ENCODE results near the gene TBCC. TPM values are rescaled to one million over a fixed set of nuclear protein-coding genes. Genes with fewer than 3 reads are reported as not detected.

TBCC gene
- total and polyA plus RNA-seq, 2 of the 8 experiments (the other 6 are each of a cell fraction or from before 2014, with no cell fraction given) = 22.7 to 25.5 TPM

DNA sequence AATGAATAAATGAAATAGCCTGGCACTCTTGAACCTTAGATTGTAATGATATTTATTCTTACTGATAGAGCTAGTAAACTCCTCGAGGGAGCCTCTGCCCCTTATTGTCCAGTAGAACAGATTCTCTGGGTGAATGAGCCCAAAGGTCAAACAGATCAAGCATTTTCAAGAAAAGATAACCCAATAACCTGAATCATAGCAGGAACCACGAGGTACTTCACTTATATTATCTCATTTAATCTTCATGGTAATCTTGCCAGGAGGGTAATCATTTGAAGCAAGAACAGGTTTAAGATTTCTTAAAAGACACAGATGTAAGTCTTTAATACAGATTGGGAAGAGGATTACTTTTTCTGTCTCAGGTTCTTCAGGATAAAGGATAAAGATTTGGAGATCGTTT lies 17.0 kb upstream of the TBCC start:
- Histone ChIP-seq H4K91ac (replicated peaks; ENCODE audit: insufficient read length, low read length) (no peak overlapping the region), H2BK20ac (ENCODE audit: low read length) (no peak overlapping the region), H3K9me3 (ENCODE audit: insufficient read depth in 2 of 2, low read depth in 1 of 2, low read length in 1 of 2) (no peaks in the 10 kb centered on the region), H3K79me2 (ENCODE audit: control insufficient read depth in 1 of 2, insufficient read depth in 2 of 2, low read length in 2 of 2) (peaks cover 0 to 2% of the 10 kb centered on the region in 2 experiments; a peak in 1 of 4 replicates), H2BK15ac (ENCODE audit: low read length) (no peak overlapping the region), H3K23ac (ENCODE audit: insufficient read length) (no peak overlapping the region), H2BK12ac (ENCODE audit: low read depth, low read length) (no peak overlapping the region), H3K4ac (replicated peaks; ENCODE audit: insufficient read length, low read depth, low read length) (no peak overlapping the region), H3K4me2 (ENCODE audit: insufficient read depth in 1 of 2, low read depth in 2 of 2, low read length in 2 of 2) (no peak overlapping the region), H3K4me3 (ENCODE audit: extremely low read depth in 1 of 4, insufficient read depth in 2 of 4, low read depth in 3 of 4, low read length in 4 of 4) (no peak overlapping the region), H2BK5ac (ENCODE audit: low read depth, low read length) (no peak overlapping the region), H3K14ac (ENCODE audit: insufficient read length) (no peak overlapping the region), H2AK5ac (ENCODE audit: low read depth, low read length) (no peak overlapping the region), H3K27ac (ENCODE audit: low read depth, low read length) (no peak overlapping the region), H2BK120ac (replicated peaks; ENCODE audit: low read depth, low read length) (no peak overlapping the region), H2AFZ (ENCODE audit: low read length) (no peak overlapping the region), H3K23me2 (ENCODE audit: low read depth, low read length) (no peaks in the 10 kb centered on the region), H4K5ac (ENCODE audit: insufficient read length, low read depth, low read length) (no peak overlapping the region), H3K18ac (ENCODE audit: extremely low read depth, low read length) (no peak overlapping the region), H3K79me1 (ENCODE audit: low read depth, low read length) (no peaks in the 10 kb centered on the region), H3K9ac (replicated peaks in 1 of 4; ENCODE audit: extremely low read depth in 1 of 4, low read depth in 3 of 4, low read length in 3 of 4) (no peak overlapping the region; a peak in 1 of 7 replicates), H3K27me3 (replicated peaks in 1 of 4; ENCODE audit: control insufficient read depth in 3 of 4, extremely low read depth in 1 of 4, insufficient read depth in 3 of 4, low read length in 3 of 4) (no peaks in the 10 kb centered on the region), H3K36me3 (ENCODE audit: control insufficient read depth in 2 of 4, insufficient read depth in 4 of 4, low read length in 3 of 4) (no peaks in the 10 kb centered on the region; a peak in 1 of 8 replicates), H3K56ac (replicated peaks; ENCODE audit: insufficient read length, low read depth, low read length) (no peak overlapping the region), H4K20me1 (replicated peaks in 1 of 2; ENCODE audit: control insufficient read depth in 1 of 2, insufficient read depth in 2 of 2, low read length in 2 of 2) (no peaks in the 10 kb centered on the region), H4K8ac (ENCODE audit: extremely low read depth, insufficient read depth, low read length) (no peak overlapping the region), H3K4me1 (replicated peaks in 1 of 4; ENCODE audit: control insufficient read depth in 3 of 4, insufficient read depth in 4 of 4, low read length in 3 of 4) (peaks cover 1 to 10% (median 7%) of the 10 kb centered on the region in 4 experiments; a peak in 6 of 7 replicates)
- FAIRE-seq (no peak), DNase-seq (ENCODE audit: low read depth in 1 of 2, low spot score in 2 of 2) (no peak)
- CTCF ChIA-PET (ENCODE audit: partially characterized antibody) = interaction anchor here (0.7 to 0.9 kb wide), 2 partner anchors 37 to 101 kb away, joined by 3 to 6 read pairs; no protein-coding TSS in a partner anchor
- WGBS, 2 experiments (ENCODE audit: extremely low coverage in 1 of 2, insufficient coverage in 1 of 2, insufficient read length in 1 of 2, insufficient replicate concordance in 2 of 2, low coverage in 1 of 2, low lambda C conversion rate in 2 of 2, missing lambda C conversion rate in 1 of 2) = 87% methylated on average over 3 of the region's 3 CpGs; no CpG with 5 or more reads in 1 of the 2 experiments
- POLR2A ChIA-PET (ENCODE audit: partially characterized antibody) = interaction anchor here (0.6 to 16.3 kb wide), 6 partner anchors 8 to 197 kb away, joined by 3 to 268 read pairs (median 6); partner anchors contain the start of genes BICRAL and TBCC
- TF ChIP-seq EP300 (IDR thresholded peaks at IDR 0.05; ENCODE audit: borderline replicate concordance in 1 of 2, low read depth in 2 of 2, low read length in 2 of 2) = no peak
- no peak for TF ChIP-seq NRF1 (IDR thresholded peaks at IDR 0.05; ENCODE audit: low read depth, low read length)
- no peak for TF ChIP-seq TEAD4 (IDR thresholded peaks at IDR 0.05; ENCODE audit: low read depth, low read length)
- TF ChIP-seq GABPA (IDR thresholded peaks at IDR 0.05; ENCODE audit: borderline replicate concordance, insufficient read depth, low read length) = no peak
- TF ChIP-seq, protein P1, sequence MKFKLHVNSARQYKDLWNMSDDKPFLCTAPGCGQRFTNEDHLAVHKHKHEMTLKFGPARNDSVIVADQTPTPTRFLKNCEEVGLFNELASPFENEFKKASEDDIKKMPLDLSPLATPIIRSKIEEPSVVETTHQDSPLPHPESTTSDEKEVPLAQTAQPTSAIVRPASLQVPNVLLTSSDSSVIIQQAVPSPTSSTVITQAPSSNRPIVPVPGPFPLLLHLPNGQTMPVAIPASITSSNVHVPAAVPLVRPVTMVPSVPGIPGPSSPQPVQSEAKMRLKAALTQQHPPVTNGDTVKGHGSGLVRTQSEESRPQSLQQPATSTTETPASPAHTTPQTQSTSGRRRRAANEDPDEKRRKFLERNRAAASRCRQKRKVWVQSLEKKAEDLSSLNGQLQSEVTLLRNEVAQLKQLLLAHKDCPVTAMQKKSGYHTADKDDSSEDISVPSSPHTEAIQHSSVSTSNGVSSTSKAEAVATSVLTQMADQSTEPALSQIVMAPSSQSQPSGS (IDR thresholded peaks at IDR 0.05; ENCODE audit: low read length) = no peak
- TF ChIP-seq KDM4A (IDR thresholded peaks at IDR 0.05; ENCODE audit: low read depth, low read length, severe bottlenecking) = no peak
- TF ChIP-seq KDM1A (IDR thresholded peaks at IDR 0.05; ENCODE audit: borderline replicate concordance, low read length) = no peak
- TF ChIP-seq CHD1 (IDR thresholded peaks at IDR 0.05; ENCODE audit: low read depth, low read length) = no peak
- TF ChIP-seq YY1 (IDR thresholded peaks at IDR 0.05; ENCODE audit: low read depth, low read length) = no peak
- no peak for TF ChIP-seq TAF1 (IDR thresholded peaks at IDR 0.05; ENCODE audit: low read depth, low read length)
- no peak for TF ChIP-seq SP1 (IDR thresholded peaks at IDR 0.05; ENCODE audit: low read depth, low read length)
- no peak for TF ChIP-seq POU5F1 (IDR thresholded peaks at IDR 0.05; ENCODE audit: low read depth, low read length)
- no peak for TF ChIP-seq TCF12 (IDR thresholded peaks at IDR 0.05; ENCODE audit: low read depth, low read length)
